Stimulated activated CD4-positive, alpha-beta T cell treated with anti-CD3 and anti-CD28 coated beads, Interleukin-15, amount 100 ng/mL, for 1 hour (primary cell): ENCODE measurements around the gene RSPRY1.
"Not testable (repeated sequence)": the region's sequence is repeated elsewhere in the genome, so short reads cannot be mapped to it uniquely, and the experiment has no call there.

Experiments used
- DNase-seq, 2 donors: peaks; one replicate each; pipeline ENCODE4 v3.0.0-alpha.2; 2020; ENCODE audit warnings: low read depth in 1 of 2, low spot score in 1 of 2

RSPRY1 gene

GRCh38 chr16:57268804-57269800 lies 83.0 kb downstream of the RSPRY1 start:
- no peak for DNase-seq

- no peak for DNase-seq
Measured at GRCh38 chr16:57270221-57271062, 84.3 kb downstream of the RSPRY1 start.

GRCh38 chr16:57271063-57271345 lies 84.9 kb downstream of the RSPRY1 start:
- no peak for DNase-seq

GRCh38 chr16:57271867-57272495 lies 85.9 kb downstream of the RSPRY1 start:
- no peak for DNase-seq

GRCh38 chr16:57273359-57273758 lies 87.2 kb downstream of the RSPRY1 start:
- DNase-seq = no peak

- DNase-seq = no peak
Measured at GRCh38 chr16:57273826-57274225, 87.7 kb downstream of the RSPRY1 start.

- DNase-seq = not testable (repeated sequence)
Measured at GRCh38 chr16:57275946-57276345, 89.8 kb downstream of the RSPRY1 start.

GRCh38 chr16:57276596-57276995 lies 90.5 kb downstream of the RSPRY1 start:
- no peak for DNase-seq

- DNase-seq = no peak
Measured at GRCh38 chr16:57277586-57277985, 91.5 kb downstream of the RSPRY1 start.

GRCh38 chr16:57278494-57278893 lies 92.4 kb downstream of the RSPRY1 start:
- no peak for DNase-seq

GRCh38 chr16:57279780-57280638 lies 93.9 kb downstream of the RSPRY1 start:
- DNase-seq = no peak

GRCh38 chr16:57281791-57282190 lies 95.7 kb downstream of the RSPRY1 start:
- no peak for DNase-seq

GRCh38 chr16:57282510-57283213 lies 96.5 kb downstream of the RSPRY1 start:
- DNase-seq = no peak

GRCh38 chr16:57283214-57283958 lies 97.3 kb downstream of the RSPRY1 start:
- no peak for DNase-seq

- no peak for DNase-seq
Measured at GRCh38 chr16:57283959-57284208, 97.8 kb downstream of the RSPRY1 start.

GRCh38 chr16:57284209-57284951 lies 98.3 kb downstream of the RSPRY1 start, which contains the start of gene PLLP:
Gene PLLP (minus strand): TSS chr16:57284672. CDS start chr16:57284540, 132 bp downstream.
- peak in 1 of 2 donors; percentile 50 for DNase-seq

- no peak for DNase-seq
Measured at GRCh38 chr16:57284952-57285363, 98.8 kb downstream of the RSPRY1 start.

- no peak for DNase-seq
Measured at GRCh38 chr16:57285379-57285778, 99.2 kb downstream of the RSPRY1 start.
